Activated CD4-positive, alpha-beta T cell treated with anti-CD3 and anti-CD28 coated beads for 48 hours (primary cell): Measurements from ENCODE around the gene GLI2.

Experiments
- DNase-seq: peaks from one replicate; pipeline ENCODE4 v3.0.0-alpha.2; 2020

GLI2 gene

DNA sequence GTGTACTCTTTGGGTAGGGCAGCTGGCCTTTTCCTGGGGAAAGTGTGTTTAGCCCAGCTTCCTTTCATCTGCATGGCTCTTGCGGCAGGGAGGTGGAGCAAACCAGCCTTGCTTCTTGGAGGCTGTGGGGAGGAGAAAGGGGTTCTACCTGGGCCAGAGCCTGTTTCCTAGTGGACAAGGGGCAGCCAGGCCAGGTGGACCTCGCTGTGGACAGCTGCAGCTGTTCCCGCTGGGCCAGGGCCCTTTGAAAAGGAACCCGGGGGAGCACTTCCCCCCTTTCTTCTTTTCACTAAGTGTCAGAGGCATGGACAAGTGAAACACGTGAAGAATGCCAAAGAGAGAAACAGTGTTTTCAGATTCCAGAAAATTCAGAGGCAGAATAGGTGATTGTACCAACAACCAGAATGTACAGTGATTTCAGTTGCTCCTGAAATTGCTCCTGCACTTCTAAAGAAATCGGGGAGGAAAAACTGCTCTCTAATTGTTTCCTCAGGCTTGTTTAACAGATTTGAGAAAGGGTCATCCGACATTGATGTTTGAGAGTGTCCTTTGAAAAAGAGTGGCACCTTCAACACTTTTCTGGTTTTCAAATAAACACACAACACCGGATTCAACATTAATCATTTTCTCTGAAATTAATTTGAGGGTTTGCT is 3.9 kb downstream of the GLI2 start:
- no peak for DNase-seq

DNA sequence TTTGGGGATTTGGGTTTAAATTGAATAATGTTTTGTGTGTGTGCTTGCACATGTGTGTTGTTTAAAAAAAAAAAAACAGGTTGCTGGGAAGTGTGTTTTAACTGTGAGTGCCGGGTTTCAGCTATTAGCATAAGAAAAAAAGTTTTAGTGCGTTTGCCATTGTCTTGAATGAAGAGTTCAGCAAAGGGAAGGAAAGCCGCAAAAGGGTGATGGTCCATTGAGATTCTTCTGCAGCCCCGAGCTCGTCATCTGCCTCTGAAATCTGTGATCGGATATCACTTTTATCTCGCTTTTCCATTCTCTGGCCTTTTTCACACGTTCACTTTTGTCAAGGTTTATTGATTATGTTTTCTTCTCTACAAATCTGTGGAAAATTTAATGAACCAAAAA is 4.7 kb downstream of the GLI2 start:
- no peak for DNase-seq

GRCh38 chr2:120740765-120741524 is 5.3 kb downstream of the GLI2 start:
- no peak for DNase-seq

DNA sequence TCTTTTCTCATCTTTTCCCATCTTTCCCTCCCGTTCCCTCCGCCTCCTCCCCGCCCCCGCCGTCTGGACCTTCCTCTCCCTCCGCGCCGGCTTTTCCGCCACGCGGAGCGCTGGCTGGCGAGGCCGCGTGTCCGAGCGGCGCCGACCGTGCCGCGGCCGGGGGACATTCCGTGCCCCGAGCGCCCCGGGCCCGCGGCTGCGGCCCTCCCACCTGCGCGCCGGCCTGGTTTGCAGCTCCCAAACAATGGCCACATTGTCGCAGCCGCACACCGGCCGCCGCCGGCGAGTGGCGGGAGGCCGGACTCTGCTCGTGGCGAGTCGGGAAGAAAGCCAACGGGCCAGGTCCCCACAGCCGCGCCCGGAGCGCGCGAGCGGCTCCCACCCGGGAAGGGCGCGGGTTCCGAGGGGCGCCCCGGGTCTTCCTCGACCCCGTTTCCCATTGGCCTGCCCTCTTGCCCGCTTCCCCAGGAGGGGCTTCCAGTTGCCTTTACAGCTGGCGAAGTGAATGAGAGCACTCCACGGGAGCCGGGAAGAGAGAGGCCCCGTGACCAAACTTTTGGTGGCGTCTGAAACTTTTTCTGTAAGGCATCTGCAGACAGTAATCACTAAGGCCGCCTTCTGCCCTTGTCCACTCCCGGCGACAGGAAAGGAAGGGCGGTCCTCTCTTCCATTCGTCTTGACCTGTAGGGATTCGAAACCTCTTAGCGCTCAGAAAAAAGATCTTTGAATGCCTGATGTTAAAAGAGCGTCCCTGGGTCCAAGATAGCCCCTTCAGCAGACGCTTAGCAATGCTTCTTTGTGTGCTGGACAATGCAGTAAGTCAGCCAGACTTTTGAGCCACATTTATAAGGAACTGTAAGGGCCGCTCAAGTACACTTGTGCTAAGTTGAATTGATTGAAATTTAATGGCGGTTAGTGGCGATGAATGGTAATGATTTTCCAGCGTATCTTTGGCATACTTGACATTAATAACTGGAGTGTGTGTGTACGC is 6.2 kb downstream of the GLI2 start:
- DNase-seq: no peak

DNA sequence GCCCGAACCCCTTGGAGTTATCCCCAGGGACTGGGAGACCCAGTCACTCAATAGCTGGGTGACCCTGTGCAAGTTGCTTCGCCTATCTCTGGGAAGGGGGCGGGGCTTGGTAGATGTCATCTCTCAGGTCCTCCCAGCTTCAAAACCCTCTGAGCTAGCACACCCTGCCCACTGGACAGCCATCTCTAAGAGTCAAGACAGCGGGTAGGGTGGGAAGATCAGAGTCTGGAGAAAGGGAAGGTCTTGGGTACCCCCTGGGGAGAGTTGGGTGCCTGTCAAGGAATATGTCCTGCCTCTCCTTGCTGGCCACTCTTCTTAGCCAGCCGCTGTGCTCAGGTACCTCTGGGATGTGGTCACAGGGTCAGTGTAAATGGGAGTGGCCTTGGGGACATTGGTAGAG is 8.0 kb downstream of the GLI2 start:
- no peak for DNase-seq

DNA sequence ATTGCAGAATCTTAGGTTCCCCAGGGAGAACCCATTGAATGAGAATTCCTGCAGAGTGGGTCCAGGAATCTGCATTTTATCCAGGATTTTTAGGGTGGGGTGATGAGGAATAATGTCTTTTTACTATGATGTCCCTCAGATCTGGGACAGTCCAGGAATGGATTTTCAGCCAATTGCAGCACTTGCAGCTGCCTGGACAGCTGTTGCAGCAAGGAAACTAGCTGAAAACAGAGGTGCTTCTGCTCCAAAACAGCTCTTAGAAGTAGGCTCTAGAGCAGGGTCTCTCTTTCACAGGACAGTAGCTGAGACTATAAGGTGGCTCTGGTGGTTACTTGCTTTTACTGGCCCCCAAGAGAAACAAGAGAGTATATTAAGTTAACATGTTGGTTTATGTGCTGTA is 9.1 kb downstream of the GLI2 start:
- DNase-seq: no peak

DNA sequence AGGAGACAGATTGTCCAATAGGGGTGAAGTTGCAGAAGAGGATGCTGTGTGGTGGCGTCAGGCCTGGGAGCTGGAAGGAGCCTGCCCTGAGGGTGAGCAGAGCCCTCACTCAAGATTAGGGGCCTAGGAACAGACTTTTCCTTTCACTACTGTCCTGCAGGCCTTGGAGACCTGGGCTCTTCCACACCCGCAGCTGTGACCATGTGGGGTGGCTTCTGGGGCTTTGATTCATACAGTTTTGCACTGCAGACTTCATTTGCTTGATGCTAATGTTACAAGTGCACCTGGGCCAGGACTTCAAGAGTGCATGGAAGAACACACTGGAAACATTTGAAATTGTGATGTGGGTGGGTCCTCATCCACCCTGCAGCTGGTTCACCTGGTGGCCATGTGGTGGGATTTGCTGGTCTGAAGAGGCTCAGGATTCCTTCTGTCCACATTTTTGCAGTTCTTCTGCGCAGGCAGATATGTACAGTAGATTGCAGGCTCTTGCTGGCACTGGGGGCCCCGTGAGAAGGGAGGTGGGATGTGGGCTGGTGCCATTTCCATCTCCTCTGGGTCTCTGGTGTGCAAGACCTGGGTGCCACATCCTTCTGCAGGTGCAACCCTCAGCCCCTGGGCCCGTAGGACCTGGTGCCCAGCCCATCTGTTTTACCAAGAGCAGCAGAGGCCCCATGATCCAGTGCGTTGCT is 9.9 kb downstream of the GLI2 start:
- DNase-seq: no peak

GRCh38 chr2:120746144-120746543 is 10.5 kb downstream of the GLI2 start:
- no peak for DNase-seq

DNA sequence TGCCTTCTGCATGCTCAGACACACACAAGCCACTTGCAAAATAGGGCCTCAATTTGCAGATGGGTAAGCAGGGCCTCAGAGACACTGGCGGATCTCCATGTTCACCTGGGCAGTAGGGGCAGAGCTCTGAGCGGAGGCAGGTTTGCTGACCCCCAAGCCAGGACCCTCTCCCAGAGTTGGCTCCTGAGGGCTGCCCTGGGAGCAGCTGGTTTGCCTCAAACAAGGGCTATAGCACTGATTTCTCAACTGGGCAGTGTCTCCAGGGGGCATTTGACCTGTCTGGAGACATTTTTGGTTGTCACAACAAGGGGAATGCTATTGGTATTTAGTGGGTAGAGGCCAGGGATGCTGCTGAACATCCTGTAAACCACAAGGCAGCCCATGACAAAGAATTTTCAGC is 11.6 kb downstream of the GLI2 start:
- no peak for DNase-seq

DNA sequence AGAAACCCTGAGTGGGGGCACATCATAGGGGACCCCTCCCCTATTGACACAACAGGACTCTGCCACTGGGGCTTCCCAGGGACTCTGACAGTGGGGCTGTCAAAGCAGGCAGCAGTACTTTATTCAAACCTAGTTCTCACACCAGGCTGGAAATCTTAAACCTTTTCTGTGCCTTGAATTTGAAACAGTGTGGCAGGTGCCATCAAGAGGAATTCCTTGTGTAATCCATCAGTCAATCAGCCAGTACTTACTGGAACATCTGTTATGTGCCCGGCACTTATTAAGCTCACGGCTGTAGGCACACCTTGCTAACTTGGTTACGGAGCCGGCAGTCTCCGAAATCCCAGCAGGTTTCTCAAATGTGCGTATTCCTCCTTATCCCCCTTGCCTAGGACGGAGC is 12.0 kb downstream of the GLI2 start:
- no peak for DNase-seq

DNA sequence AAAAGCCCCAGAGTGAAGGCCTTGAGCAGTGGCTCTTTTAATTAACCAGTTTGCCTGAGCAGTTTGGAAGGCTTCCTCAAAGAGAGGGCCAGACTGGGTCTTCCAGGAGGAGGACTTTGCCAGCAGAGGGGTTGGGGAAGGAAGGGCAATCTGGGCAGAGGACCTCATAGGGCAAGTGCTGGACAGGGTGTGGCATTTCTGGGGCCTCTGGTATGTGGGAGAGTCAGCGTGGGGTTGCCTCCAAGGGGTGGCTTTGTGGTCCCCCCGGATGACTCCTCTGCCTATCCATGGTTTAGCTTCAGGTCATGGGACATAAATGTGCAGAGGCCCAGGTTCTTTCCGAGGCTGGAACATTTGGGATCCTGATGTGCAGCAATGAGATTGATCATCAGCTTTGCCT is 12.6 kb downstream of the GLI2 start:
- no peak for DNase-seq

- DNase-seq: no peak
Measured at GRCh38 chr2:120748741-120749140, 13.1 kb downstream of the GLI2 start.

- no peak for DNase-seq
Measured at GRCh38 chr2:120749506-120750431, 14.1 kb downstream of the GLI2 start.

GRCh38 chr2:120750488-120751210 is 15.0 kb downstream of the GLI2 start:
- DNase-seq: no peak

- no peak for DNase-seq
Measured at GRCh38 chr2:120751553-120751952, 15.9 kb downstream of the GLI2 start.

GRCh38 chr2:120754067-120754960 is 18.6 kb downstream of the GLI2 start:
- no peak for DNase-seq

DNA sequence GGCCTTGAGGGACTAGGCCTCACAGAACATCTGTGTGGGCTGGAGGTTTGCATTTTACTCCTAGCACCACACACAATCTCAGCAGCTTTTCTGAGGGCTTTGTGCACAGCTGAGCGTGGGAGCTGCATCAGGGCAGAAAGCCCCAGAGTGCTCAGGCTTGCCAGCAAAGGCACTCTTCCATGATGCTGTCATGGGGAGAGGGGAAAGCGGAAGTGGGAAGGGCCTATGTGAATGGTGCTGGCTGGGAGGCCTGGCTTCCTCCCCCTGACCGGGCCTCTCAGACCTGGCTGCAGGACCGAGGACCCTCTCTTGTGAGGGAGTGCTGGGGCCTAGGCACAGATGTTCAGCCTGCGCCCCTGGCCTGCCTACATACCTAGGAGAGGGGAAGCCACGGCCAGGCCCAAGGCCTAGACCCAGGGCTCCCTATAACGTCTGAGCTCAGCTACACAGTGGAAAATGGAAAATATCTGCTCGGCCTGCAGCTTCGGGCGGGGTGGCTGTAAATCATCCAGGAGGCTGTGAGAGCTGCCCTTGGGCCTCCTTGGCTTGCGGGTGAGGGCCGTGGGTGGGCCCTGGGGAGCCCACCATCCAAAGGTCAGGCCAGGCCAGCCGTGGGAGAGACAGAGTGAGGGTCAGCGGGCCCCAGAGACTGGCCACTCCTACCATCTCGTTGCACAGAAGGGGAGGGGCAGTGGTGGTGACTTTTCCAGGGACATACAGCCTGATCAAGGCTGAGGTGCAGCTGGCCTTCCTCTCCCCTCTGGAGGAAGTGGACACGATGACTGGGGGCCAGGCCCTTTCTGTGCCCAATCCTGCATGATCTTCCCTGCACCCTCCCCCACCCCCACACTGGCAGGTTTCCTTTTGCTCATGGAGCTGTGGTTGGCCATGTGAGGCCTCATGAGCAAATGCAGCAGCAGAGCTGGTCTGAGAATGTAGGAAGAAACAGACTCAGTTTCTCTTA is 22.8 kb downstream of the GLI2 start:
- DNase-seq: no peak

DNA sequence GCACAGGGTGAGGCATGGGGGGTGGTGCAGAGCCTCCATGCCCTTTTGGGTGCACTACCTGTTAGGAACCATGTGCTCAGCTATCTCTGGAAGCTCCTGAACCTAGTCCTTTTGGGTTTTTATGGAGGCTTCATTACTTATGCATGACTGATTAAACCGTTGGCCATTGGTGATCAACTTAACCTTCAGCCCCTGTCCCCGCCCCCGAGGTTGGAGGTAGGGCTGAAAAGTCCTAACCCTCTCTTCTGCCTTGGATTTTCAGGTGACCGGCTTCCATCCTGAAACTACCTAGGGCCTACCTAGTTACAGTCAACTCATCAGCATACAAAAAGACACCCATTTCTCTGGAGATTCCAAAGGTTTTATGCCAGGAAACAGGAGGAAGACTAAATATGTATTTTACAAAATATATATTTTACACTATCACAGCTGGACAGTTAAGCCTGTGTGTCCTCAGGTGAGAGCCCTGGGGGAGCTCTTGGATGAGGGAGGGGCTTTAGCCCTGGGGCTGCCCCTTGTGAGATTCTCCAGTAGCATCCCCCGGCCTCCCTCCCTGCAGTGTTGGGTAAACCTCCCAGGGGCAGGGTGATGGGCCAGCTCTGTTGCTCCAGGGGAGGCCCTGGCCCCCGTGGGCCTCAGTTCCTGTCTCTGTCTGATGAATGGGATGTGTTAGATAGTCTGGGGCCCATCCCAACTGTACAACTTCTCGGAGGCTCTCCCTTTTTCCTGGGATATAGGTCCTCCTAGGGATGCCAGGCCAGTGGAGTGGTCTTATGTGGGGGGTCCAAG is 24.1 kb downstream of the GLI2 start:
- DNase-seq: no peak
